HG03108 (cell line): ENCODE data around the gene RPRD1A.
"Not testable (repeated sequence)": the region's sequence is repeated elsewhere in the genome, so short reads cannot be mapped to it uniquely, and the experiment has no call there.

ENCODE experiments used
- ATAC-seq: cut with Tn5 transposase; IDR thresholded peaks from one replicate; pipeline ENCODE4 v1.9.1; 2021; ENCODE audit warnings: moderate library complexity; ENCODE audit not compliant: unreplicated experiment

The RPRD1A gene

GRCh38 chr18:35972197-35973000 is 95.0 kb downstream of the RPRD1A start, which contains the start of gene RMP24:
TSS of gene RMP24 (plus strand) at chr18:35972679.
- ATAC-seq: peak; percentile 88

- peak; percentile 5 for ATAC-seq
Measured at GRCh38 chr18:35971661-35972196, 95.6 kb downstream of the RPRD1A start.

GRCh38 chr18:35969676-35970075 is 97.7 kb downstream of the RPRD1A start:
- ATAC-seq: no peak

GRCh38 chr18:35968278-35968880 is 99.0 kb downstream of the RPRD1A start:
- ATAC-seq: no peak

- ATAC-seq: not testable (repeated sequence)
Measured at GRCh38 chr18:35967866-35968265, 99.5 kb downstream of the RPRD1A start.

- ATAC-seq: no peak
Measured at GRCh38 chr18:35964319-35964718, 103.0 kb downstream of the RPRD1A start.

GRCh38 chr18:35962320-35962719 is 105.0 kb downstream of the RPRD1A start:
- no peak for ATAC-seq

- ATAC-seq: no peak
Measured at GRCh38 chr18:35956226-35956625, 111.1 kb downstream of the RPRD1A start.

- no peak for ATAC-seq
Measured at GRCh38 chr18:35953688-35954087, 113.7 kb downstream of the RPRD1A start.

- ATAC-seq: no peak
Measured at GRCh38 chr18:35950628-35950982, 116.8 kb downstream of the RPRD1A start.

GRCh38 chr18:35949903-35950627 is 117.3 kb downstream of the RPRD1A start:
- ATAC-seq: no peak

GRCh38 chr18:35949090-35949489 is 118.3 kb downstream of the RPRD1A start:
- ATAC-seq: no peak

- no peak for ATAC-seq
Measured at GRCh38 chr18:35948080-35948479, 119.3 kb downstream of the RPRD1A start.

- ATAC-seq: no peak
Measured at GRCh38 chr18:35942661-35943060, 124.7 kb downstream of the RPRD1A start.

- no peak for ATAC-seq
Measured at GRCh38 chr18:35942133-35942532, 125.2 kb downstream of the RPRD1A start.

- ATAC-seq: no peak
Measured at GRCh38 chr18:35941299-35941698, 126.1 kb downstream of the RPRD1A start.
